H7 (cell line): ENCODE results near the gene FOCAD. TPM values are rescaled to one million over a fixed set of nuclear protein-coding genes. Genes with fewer than 3 reads are reported as not detected.

ENCODE experiments used
- DNase-seq: peaks from one replicate; pipeline ENCODE4 v3.0.0; 2012
- H3K27me3 ChIP-seq: 2 replicates; pipeline ENCODE4 v1.6.0; 2011; ENCODE audit warnings: mild to moderate bottlenecking, low read length; ENCODE audit not compliant: control insufficient read depth, insufficient read depth
- H3K36me3 ChIP-seq: replicated peaks from 2 replicates; pipeline ENCODE4 v1.5.1; 2011; ENCODE audit warnings: low read length; ENCODE audit not compliant: control insufficient read depth, insufficient read depth
- H3K4me3 ChIP-seq: 2 replicates; pipeline ENCODE4 v1.5.1; 2011; ENCODE audit warnings: low read depth, mild to moderate bottlenecking, control low read depth, low read length, moderate library complexity; ENCODE audit not compliant: insufficient read depth
- total RNA-seq: library from RNA; depleted of rRNA; stranded (reverse); fragments of >200 nt; shearing (Covaris generic); gene quantifications from 2 replicates; pipeline ENCODE4 v1.2.3, GENCODE V29; 2014

FOCAD gene
- total RNA-seq, 1 experiment from 2014 or later: 41.8 TPM

GRCh38 chr9:20880271-20880670 lies 196.2 kb downstream of the FOCAD start:
- Histone ChIP-seq H3K4me3 (no peak overlapping the region), H3K27me3 (no peaks in the 10 kb centered on the region), H3K36me3 (no peaks in the 10 kb centered on the region)
- DNase-seq: no peak

- H3K27me3 ChIP-seq: no peaks in the 10 kb centered on the region
- no peaks in the 10 kb centered on the region for H3K36me3 ChIP-seq
- H3K4me3 ChIP-seq: no peak overlapping the region
Observed at GRCh38 chr9:20880675-20881074, 196.6 kb downstream of the FOCAD start.

GRCh38 chr9:20884985-20885593 lies 201.0 kb downstream of the FOCAD start:
- Histone ChIP-seq H3K4me3 (no peak overlapping the region), H3K27me3 (no peaks in the 10 kb centered on the region), H3K36me3 (no peaks in the 10 kb centered on the region)
- no peak for DNase-seq

More at GRCh38 chr9:20880675-20881074, 196.6 kb downstream of the FOCAD start:
- DNase-seq: no peak

GRCh38 chr9:20898885-20899554 lies 215.0 kb downstream of the FOCAD start:
- Histone ChIP-seq H3K36me3 (no peaks in the 10 kb centered on the region), H3K4me3 (no peak overlapping the region), H3K27me3 (no peaks in the 10 kb centered on the region)
- DNase-seq: no peak

GRCh38 chr9:20903212-20903611 lies 219.2 kb downstream of the FOCAD start:
- Histone ChIP-seq H3K36me3 (no peaks in the 10 kb centered on the region), H3K27me3 (no peaks in the 10 kb centered on the region), H3K4me3 (no peak overlapping the region)
- DNase-seq: no peak

- Histone ChIP-seq H3K4me3 (no peak overlapping the region), H3K36me3 (no peaks in the 10 kb centered on the region), H3K27me3 (no peaks in the 10 kb centered on the region)
- DNase-seq: no peak
Observed at GRCh38 chr9:20904995-20905394, 220.9 kb downstream of the FOCAD start.

GRCh38 chr9:20906326-20906725 lies 222.3 kb downstream of the FOCAD start:
- Histone ChIP-seq H3K27me3 (no peaks in the 10 kb centered on the region), H3K36me3 (no peaks in the 10 kb centered on the region)

GRCh38 chr9:20908461-20908860 lies 224.4 kb downstream of the FOCAD start:
- Histone ChIP-seq H3K27me3 (no peaks in the 10 kb centered on the region), H3K36me3 (no peaks in the 10 kb centered on the region), H3K4me3 (no peak overlapping the region)
- DNase-seq: no peak

More at GRCh38 chr9:20906326-20906725, 222.3 kb downstream of the FOCAD start:
- DNase-seq: no peak
- H3K4me3 ChIP-seq: no peak overlapping the region

- Histone ChIP-seq H3K4me3 (no peak overlapping the region), H3K27me3 (no peaks in the 10 kb centered on the region), H3K36me3 (no peaks in the 10 kb centered on the region; the same call in 1 of the 2 replicates)
- DNase-seq: no peak
Observed at GRCh38 chr9:20914556-20914955, 230.5 kb downstream of the FOCAD start.

- Histone ChIP-seq H3K27me3 (no peaks in the 10 kb centered on the region), H3K36me3 (no peaks in the 10 kb centered on the region; the same call in 1 of the 2 replicates), H3K4me3 (no peak overlapping the region)
- no peak for DNase-seq
Observed at GRCh38 chr9:20921362-20921761, 237.3 kb downstream of the FOCAD start.

GRCh38 chr9:20925256-20926045 lies 241.4 kb downstream of the FOCAD start:
- H3K4me3 ChIP-seq: no peak overlapping the region

GRCh38 chr9:20929276-20929675 lies 245.2 kb downstream of the FOCAD start:
- no peak overlapping the region for H3K4me3 ChIP-seq
- H3K36me3 ChIP-seq: no peaks in the 10 kb centered on the region; the same call in 1 of the 2 replicates
- H3K27me3 ChIP-seq: no peaks in the 10 kb centered on the region
- DNase-seq: no peak

More at GRCh38 chr9:20925256-20926045, 241.4 kb downstream of the FOCAD start:
- Histone ChIP-seq H3K36me3 (no peaks in the 10 kb centered on the region), H3K27me3 (no peaks in the 10 kb centered on the region)
- no peak for DNase-seq

GRCh38 chr9:20930836-20931235 lies 246.8 kb downstream of the FOCAD start:
- no peak for DNase-seq
- Histone ChIP-seq H3K27me3 (no peaks in the 10 kb centered on the region), H3K36me3 (no peaks in the 10 kb centered on the region; the same call in none of the 2 replicates), H3K4me3 (no peak overlapping the region)

GRCh38 chr9:20940447-20941173 lies 256.6 kb downstream of the FOCAD start:
- Histone ChIP-seq H3K4me3 (no peak overlapping the region), H3K36me3 (no peaks in the 10 kb centered on the region; the same call in 1 of the 2 replicates), H3K27me3 (no peaks in the 10 kb centered on the region)
- no peak for DNase-seq
